SW480 (cell line): Measurements from ENCODE around the gene DUSP22.

Source experiments
- DNase-seq: peaks from one replicate; pipeline ENCODE4 v3.0.0-alpha.2; 2016; ENCODE audit warnings: low spot score

DUSP22 gene

GRCh38 chr6:340186-340955 lies 48.1 kb downstream of the DUSP22 start:
- DNase-seq = no peak

GRCh38 chr6:340991-341827 lies 48.9 kb downstream of the DUSP22 start:
- no peak for DNase-seq

GRCh38 chr6:341914-342831 lies 49.9 kb downstream of the DUSP22 start:
- DNase-seq = no peak

GRCh38 chr6:342832-343179 lies 50.5 kb downstream of the DUSP22 start:
- no peak for DNase-seq

GRCh38 chr6:343226-343935 lies 51.1 kb downstream of the DUSP22 start:
- DNase-seq = no peak

- no peak for DNase-seq
Measured at GRCh38 chr6:343960-344815, 51.9 kb downstream of the DUSP22 start.

- no peak for DNase-seq
Measured at GRCh38 chr6:344816-345340, 52.6 kb downstream of the DUSP22 start.

GRCh38 chr6:345747-346385 lies 53.6 kb downstream of the DUSP22 start:
- DNase-seq = no peak

- DNase-seq = no peak
Measured at GRCh38 chr6:346386-347030, 54.2 kb downstream of the DUSP22 start.

- no peak for DNase-seq
Measured at GRCh38 chr6:347232-347631, 54.9 kb downstream of the DUSP22 start.

GRCh38 chr6:347951-348859 lies 55.9 kb downstream of the DUSP22 start:
- no peak for DNase-seq

GRCh38 chr6:348860-349396 lies 56.6 kb downstream of the DUSP22 start:
- no peak for DNase-seq

GRCh38 chr6:349491-349921 lies 57.2 kb downstream of the DUSP22 start:
- DNase-seq = no peak

GRCh38 chr6:350371-350770 lies 58.1 kb downstream of the DUSP22 start:
- no peak for DNase-seq

- DNase-seq = no peak
Measured at GRCh38 chr6:351011-351866, 59.0 kb downstream of the DUSP22 start.

- DNase-seq = no peak
Measured at GRCh38 chr6:351867-352289, 59.6 kb downstream of the DUSP22 start.

GRCh38 chr6:352474-352873 lies 60.2 kb downstream of the DUSP22 start:
- no peak for DNase-seq
